Measurements from ENCODE around the gene COLEC12.

GRCh38 chr18:476251-476664 is 24.2 kb downstream of the COLEC12 start:
- TF ChIP-seq, protein P1, sequence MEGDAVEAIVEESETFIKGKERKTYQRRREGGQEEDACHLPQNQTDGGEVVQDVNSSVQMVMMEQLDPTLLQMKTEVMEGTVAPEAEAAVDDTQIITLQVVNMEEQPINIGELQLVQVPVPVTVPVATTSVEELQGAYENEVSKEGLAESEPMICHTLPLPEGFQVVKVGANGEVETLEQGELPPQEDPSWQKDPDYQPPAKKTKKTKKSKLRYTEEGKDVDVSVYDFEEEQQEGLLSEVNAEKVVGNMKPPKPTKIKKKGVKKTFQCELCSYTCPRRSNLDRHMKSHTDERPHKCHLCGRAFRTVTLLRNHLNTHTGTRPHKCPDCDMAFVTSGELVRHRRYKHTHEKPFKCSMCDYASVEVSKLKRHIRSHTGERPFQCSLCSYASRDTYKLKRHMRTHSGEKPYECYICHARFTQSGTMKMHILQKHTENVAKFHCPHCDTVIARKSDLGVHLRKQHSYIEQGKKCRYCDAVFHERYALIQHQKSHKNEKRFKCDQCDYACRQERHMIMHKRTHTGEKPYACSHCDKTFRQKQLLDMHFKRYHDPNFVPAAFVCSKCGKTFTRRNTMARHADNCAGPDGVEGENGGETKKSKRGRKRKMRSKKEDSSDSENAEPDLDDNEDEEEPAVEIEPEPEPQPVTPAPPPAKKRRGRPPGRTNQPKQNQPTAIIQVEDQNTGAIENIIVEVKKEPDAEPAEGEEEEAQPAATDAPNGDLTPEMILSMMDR (IDR thresholded peaks at IDR 0.05; ENCODE audit: low read depth, low read length): no peak
- no peak for TF ChIP-seq EZH2phosphoT487 (IDR thresholded peaks at IDR 0.05; ENCODE audit: low read depth)

All from OCI-LY3 (cell line).